Measurements from ENCODE around the gene CHP1.
"Not testable (repeated sequence)": the region's sequence is repeated elsewhere in the genome, so short reads cannot be mapped to it uniquely, and the experiment has no call there.

Gene CHP1

GRCh38 chr15:41291065-41291631 lies 60.1 kb downstream of the CHP1 start:
- DNase-seq (ENCODE audit: low read depth in 2 of 2) = no peak

GRCh38 chr15:41292521-41292920 lies 61.5 kb downstream of the CHP1 start:
- DNase-seq (ENCODE audit: low read depth in 2 of 2) = no peak

GRCh38 chr15:41301139-41301538 lies 70.1 kb downstream of the CHP1 start:
- DNase-seq (ENCODE audit: low read depth in 2 of 2) = not testable (repeated sequence)

- no peak for DNase-seq (ENCODE audit: low read depth in 2 of 2)
These were observed 70.5 kb downstream of the CHP1 start for GRCh38 chr15:41301587-41301986.

GRCh38 chr15:41304149-41304770 lies 73.2 kb downstream of the CHP1 start:
- no peak for DNase-seq (ENCODE audit: low read depth in 2 of 2)

GRCh38 chr15:41307679-41308078 lies 76.6 kb downstream of the CHP1 start:
- DNase-seq (ENCODE audit: low read depth in 2 of 2) = no peak

GRCh38 chr15:41309226-41309905 lies 78.3 kb downstream of the CHP1 start:
- DNase-seq (ENCODE audit: low read depth in 2 of 2) = no peak

GRCh38 chr15:41320805-41321330 lies 89.8 kb downstream of the CHP1 start:
- not testable (repeated sequence) for DNase-seq (ENCODE audit: low read depth in 2 of 2)

GRCh38 chr15:41323611-41324010 lies 92.5 kb downstream of the CHP1 start:
- no peak for DNase-seq (ENCODE audit: low read depth in 2 of 2)

- DNase-seq (ENCODE audit: low read depth in 2 of 2) = no peak
These were observed 100.2 kb downstream of the CHP1 start for GRCh38 chr15:41331281-41331680.
